Stomach (tissue), 9 donors: ENCODE measurements around the gene TNS1. TPM values are rescaled to one million over a fixed set of nuclear protein-coding genes. Genes with fewer than 3 reads are reported as not detected.
A peak's percentile ranks its signal among the peaks of the same experiment; 100 is the strongest.
"Not testable (repeated sequence)": the region's sequence is repeated elsewhere in the genome, so short reads cannot be mapped to it uniquely, and the experiment has no call there.

Source experiments
- DNase-seq, 2 donors: peaks; one replicate each; pipeline versions ENCODE4 v3.0.0 to v3.0.0-alpha.2; 2013 to 2019
- H3K27ac ChIP-seq, 5 donors: fragments of 200-600 bp in 4 of 5; sonication (generic) in 4 of 5; one replicate each; pipeline ENCODE4 v1.5.1; 2013 to 2019; ENCODE audit warnings: mild to moderate bottlenecking in 1 of 5, moderate library complexity in 1 of 5
- H3K27me3 ChIP-seq, 3 donors: fragments of 200-600 bp; sonication (generic); one replicate each; pipeline ENCODE4 v1.5.1; 2017 to 2019; ENCODE audit warnings: mixed run types in 1 of 3
- H3K36me3 ChIP-seq, 4 donors: fragments of 200-600 bp; sonication (generic); 1 replicate in 3 of 4; 2 replicates in 1 of 4; pipeline ENCODE4 v1.5.1; 2016 to 2019
- H3K4me1 ChIP-seq, 4 donors: fragments of 200-600 bp; sonication (generic); one replicate each; pipeline ENCODE4 v1.5.1; 2016 to 2019
- H3K4me3 ChIP-seq, 4 donors: fragments of 200-600 bp; sonication (generic) in 3 of 4; one replicate each; pipeline ENCODE4 v1.5.1; 2016 to 2019; ENCODE audit warnings: mild to moderate bottlenecking in 1 of 4
- H3K9me3 ChIP-seq, 4 donors: fragments of 200-600 bp; sonication (generic); one replicate each; pipeline ENCODE4 v1.5.1; 2016 to 2019
- EP300 ChIP-seq: sonication (generic); formaldehyde crosslinking; IDR thresholded peaks from one replicate; pipeline ENCODE4 v1.6.1; 2017; ENCODE audit warnings: antibody characterized with exemption
- POLR2A ChIP-seq, 4 donors: fragments of 450-650 bp; IDR thresholded peaks; one replicate each; pipeline ENCODE4 v1.6.1; 2016; ENCODE audit warnings: antibody characterized with exemption in 4 of 4, control low read depth in 2 of 4, mild to moderate bottlenecking in 1 of 4, moderate library complexity in 1 of 4
- POLR2AphosphoS5 ChIP-seq, 3 donors: sonication (generic); formaldehyde crosslinking; IDR thresholded peaks; one replicate each; pipeline ENCODE4 v1.6.1; 2016; ENCODE audit warnings: antibody characterized with exemption in 3 of 3
- WGBS, 5 donors: extraction: QIAGEN DNeasy Blood & Tissue Kit in 3 of 5; methylation state at CpG; one replicate each; pipeline versions ENCODE4 v1.1.5 to v1.1.7; 2013 to 2018; 5-methylcytosine and 5-hydroxymethylcytosine counted together
- intact Hi-C: fragments of 100-400 bp; cut with DNase I; formaldehyde crosslinking; loops from one replicate; pipeline ENCODE4 v1.15.1; 2023; ENCODE audit warnings: low total_unique reads
- polyA plus RNA-seq, 3 donors: library from polyadenylated mRNA; stranded (reverse); fragments of 200-250 nt; gene quantifications; one replicate each; pipeline ENCODE4 v1.2.3, GENCODE V29; 2013
- total RNA-seq, 5 donors: library from RNA; depleted of rRNA; stranded (reverse); fragments of >200 nt; gene quantifications; one replicate each; pipeline versions ENCODE4 v1.1.0 to v1.2.3, GENCODE V29; 2014 to 2016
- TF ChIP-seq, protein P1 (sequence below), 7 experiments: fragments of 450-650 bp in 4 of 7; fragments of 200-600 bp in 3 of 7; sonication (generic) in 3 of 7; IDR thresholded peaks; one replicate each; pipeline ENCODE4 v1.5.1; 2016 to 2019; ENCODE audit warnings: antibody characterized with exemption in 7 of 7, control low read depth in 2 of 7, mild to moderate bottlenecking in 1 of 7
- donor health status: healthy with polysubstance abuse.
- donor health status: Bipolar disorder and iron deficiency.
- donor health status: healthy.

Gene TNS1
- total and polyA plus RNA-seq, 8 donors, result 18.5 to 682 (median 160) TPM

DNA sequence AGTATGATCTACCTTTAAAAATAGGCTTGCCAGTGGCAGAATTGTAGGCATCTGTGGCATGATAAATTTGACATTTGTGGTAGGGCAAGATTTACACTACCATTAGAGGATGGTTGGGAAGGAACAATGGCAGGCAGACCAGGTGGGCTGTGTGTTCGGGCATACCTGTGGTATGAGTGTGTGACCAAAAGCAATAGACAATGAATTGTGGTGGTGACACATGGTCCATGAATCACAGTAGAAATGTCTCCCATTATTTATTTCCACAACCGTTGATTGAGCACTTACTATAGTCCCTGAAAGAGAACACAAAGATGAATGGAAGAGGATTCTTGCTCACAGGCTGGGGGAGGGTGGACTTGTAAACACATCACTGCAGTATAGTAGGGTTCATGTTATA lies 36.4 kb upstream of the TNS1 start:
- DNase-seq, result no peak
- H3K27ac ChIP-seq, result no peak overlapping the region
- 75 to 90% (median 84%) methylated on average over 2 of the region's 2 CpGs for WGBS, 5 donors
- TF ChIP-seq EP300 (no peak), POLR2A (IDR thresholded peaks at IDR 0.05) (no peak), POLR2AphosphoS5 (IDR thresholded peaks at IDR 0.05) (no peak)
- TF ChIP-seq, protein P1, sequence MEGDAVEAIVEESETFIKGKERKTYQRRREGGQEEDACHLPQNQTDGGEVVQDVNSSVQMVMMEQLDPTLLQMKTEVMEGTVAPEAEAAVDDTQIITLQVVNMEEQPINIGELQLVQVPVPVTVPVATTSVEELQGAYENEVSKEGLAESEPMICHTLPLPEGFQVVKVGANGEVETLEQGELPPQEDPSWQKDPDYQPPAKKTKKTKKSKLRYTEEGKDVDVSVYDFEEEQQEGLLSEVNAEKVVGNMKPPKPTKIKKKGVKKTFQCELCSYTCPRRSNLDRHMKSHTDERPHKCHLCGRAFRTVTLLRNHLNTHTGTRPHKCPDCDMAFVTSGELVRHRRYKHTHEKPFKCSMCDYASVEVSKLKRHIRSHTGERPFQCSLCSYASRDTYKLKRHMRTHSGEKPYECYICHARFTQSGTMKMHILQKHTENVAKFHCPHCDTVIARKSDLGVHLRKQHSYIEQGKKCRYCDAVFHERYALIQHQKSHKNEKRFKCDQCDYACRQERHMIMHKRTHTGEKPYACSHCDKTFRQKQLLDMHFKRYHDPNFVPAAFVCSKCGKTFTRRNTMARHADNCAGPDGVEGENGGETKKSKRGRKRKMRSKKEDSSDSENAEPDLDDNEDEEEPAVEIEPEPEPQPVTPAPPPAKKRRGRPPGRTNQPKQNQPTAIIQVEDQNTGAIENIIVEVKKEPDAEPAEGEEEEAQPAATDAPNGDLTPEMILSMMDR (IDR thresholded peaks at IDR 0.05), result no peak
- H3K9me3 ChIP-seq, result no peaks in the 10 kb centered on the region
- peaks cover 0 to 12% (median 3%) of the 10 kb centered on the region in 4 donors for H3K4me1 ChIP-seq
- intact Hi-C loops, result loop anchor here (10.0 kb wide), 1 partner anchor 254 kb away; no protein-coding TSS in a partner anchor
- no peaks in the 10 kb centered on the region for H3K36me3 ChIP-seq
- H3K4me3 ChIP-seq, result no peak overlapping the region
- peaks cover 0 to 3% (median 2%) of the 10 kb centered on the region in 3 donors for H3K27me3 ChIP-seq

DNA sequence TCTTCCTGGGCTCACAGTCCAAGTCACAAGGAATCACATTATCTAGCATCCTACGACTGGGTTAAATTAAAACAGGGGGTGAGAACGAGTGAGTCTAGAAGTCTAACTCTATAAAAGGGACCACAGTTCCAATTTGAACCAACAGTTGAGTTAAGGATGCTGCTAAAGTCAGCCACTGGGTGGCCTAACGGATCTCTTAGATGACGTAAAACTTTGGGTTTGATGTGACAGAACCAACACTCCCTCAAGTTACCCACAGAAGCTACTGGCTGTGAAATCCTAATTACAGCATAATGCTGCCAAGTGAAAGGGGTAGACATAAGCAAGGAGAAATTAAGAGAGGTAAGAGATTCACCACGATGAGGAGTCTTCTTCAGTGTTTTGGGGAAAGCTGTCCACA lies 33.6 kb upstream of the TNS1 start:
- DNase-seq, result no peak
- no peaks in the 10 kb centered on the region for H3K36me3 ChIP-seq
- H3K9me3 ChIP-seq, result no peaks in the 10 kb centered on the region
- H3K27me3 ChIP-seq, result peaks cover 0 to 11% (median 3%) of the 10 kb centered on the region in 3 donors
- WGBS, 5 donors, result 70 to 80% (median 79%) methylated on average over 5 of the region's 5 CpGs
- H3K4me3 ChIP-seq, result no peak overlapping the region
- H3K27ac ChIP-seq, result no peak overlapping the region
- intact Hi-C loops, result loop anchor here (10.0 kb wide), 1 partner anchor 252 kb away; no protein-coding TSS in a partner anchor
- no peak for TF ChIP-seq POLR2AphosphoS5 (IDR thresholded peaks at IDR 0.05)
- H3K4me1 ChIP-seq, result peaks cover 0 to 18% (median 10%) of the 10 kb centered on the region in 4 donors

DNA sequence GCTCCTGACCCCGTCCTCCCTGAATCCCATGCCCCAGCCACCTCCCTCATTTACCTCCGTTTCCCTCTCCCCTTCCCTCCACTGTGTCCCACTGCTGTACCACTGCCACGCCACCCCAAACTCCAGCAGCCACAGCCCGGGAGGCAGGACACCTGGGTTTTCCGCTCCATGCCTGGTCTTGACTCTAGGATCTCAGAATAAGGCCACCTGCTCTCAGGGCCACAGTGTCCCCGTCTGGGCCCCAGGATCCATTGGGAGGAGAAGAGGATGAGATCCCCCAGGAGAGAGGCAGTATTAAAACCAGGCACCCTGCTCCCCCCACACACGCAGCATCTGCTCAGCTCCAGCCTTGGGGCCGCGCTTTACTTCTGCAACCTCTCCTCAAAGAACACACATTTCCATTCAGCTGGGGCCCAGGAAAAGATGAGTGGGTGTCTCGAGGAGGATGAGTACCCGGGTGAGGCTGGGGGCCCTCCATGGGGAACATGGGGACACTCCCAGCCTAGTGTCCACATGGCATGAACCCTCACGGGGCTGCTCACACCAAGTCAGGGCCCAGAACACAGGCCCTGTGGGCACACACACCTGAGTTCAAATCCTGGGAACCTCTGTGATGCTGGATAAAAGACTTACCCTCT lies 32.8 kb upstream of the TNS1 start:
- Histone ChIP-seq H3K27ac (no peak overlapping the region), H3K9me3 (no peaks in the 10 kb centered on the region), H3K27me3 (peaks cover 0 to 11% (median 3%) of the 10 kb centered on the region in 3 donors), H3K36me3 (no peaks in the 10 kb centered on the region), H3K4me1 (peaks cover 0 to 18% (median 10%) of the 10 kb centered on the region in 4 donors), H3K4me3 (no peak overlapping the region)
- WGBS, 5 donors, result 81 to 89% (median 82%) methylated on average over 11 to 12 of the region's 12 CpGs
- no peak for TF ChIP-seq EP300
- TF ChIP-seq POLR2A (IDR thresholded peaks at IDR 0.05), result no peak
- no peak for TF ChIP-seq POLR2AphosphoS5 (IDR thresholded peaks at IDR 0.05)
- TF ChIP-seq, protein P1 (IDR thresholded peaks at IDR 0.05), result no peak
- DNase-seq, result no peak
- intact Hi-C loops, result loop anchor here (10.0 kb wide), 1 partner anchor 251 kb away; no protein-coding TSS in a partner anchor

DNA sequence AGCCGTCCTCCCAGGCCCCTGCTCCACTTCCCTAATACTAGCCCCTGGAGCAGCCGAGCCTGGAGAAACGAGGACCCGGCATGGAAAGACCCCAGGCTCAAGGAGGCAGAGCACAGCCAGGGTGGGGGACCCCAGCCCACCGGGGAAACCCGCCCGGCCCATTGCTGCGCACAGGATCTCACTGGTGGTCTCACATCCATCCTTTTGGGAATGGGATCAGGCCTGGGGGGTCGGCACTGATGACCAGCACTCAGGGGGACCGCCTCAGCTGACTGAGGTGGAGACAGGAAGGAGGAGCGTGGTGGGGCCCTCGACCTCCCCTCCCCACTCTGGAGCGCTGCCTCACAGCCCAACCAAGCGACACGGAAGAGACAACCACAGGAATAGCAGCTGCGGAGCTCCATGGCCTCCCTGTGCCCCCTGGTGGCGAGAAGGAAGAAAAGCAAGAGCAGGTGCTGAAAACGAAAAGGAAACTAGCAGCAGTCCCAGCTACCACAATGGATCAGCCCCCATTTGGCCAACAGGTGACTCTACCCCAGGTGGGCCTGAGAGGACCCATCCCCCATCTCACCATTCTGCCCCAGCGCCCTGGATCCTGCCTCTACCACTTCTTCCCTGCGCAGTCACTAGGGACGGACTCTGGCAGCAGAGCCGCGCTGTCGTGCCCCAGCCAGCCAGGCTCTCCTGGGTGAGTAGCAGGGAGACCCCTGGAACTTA lies 31.9 kb upstream of the TNS1 start:
- Histone ChIP-seq H3K4me1 (peaks cover 6 to 25% (median 17%) of the 10 kb centered on the region in 4 donors), H3K27me3 (peaks cover 0 to 11% (median 3%) of the 10 kb centered on the region in 3 donors), H3K4me3 (peak overlapping the region; percentile 16 to 40 (median 24))
- DNase-seq, result peak; percentile 68 to 94
- TF ChIP-seq, protein P1 (IDR thresholded peaks at IDR 0.05), result peak in 5 of 7 experiments; percentile 28 to 79 (median 56)
- H3K9me3 ChIP-seq, H3K36me3 ChIP-seq, H3K27ac ChIP-seq: not testable (repeated sequence)
- intact Hi-C loops, result loop anchor here (10.0 kb wide), 1 partner anchor 250 kb away; no protein-coding TSS in a partner anchor
- 16 to 37% (median 22%) methylated on average over 16 to 24 of the region's 24 CpGs for WGBS, 5 donors
